H9 (cell line): ENCODE data around the gene ITGA4. TPM values are rescaled to one million over a fixed set of nuclear protein-coding genes. Genes with fewer than 3 reads are reported as not detected.

ENCODE experiments used
- DNase-seq: peaks from one replicate; pipeline ENCODE4 v3.0.0-alpha.2; 2017
- H2AFZ ChIP-seq: one replicate; pipeline ENCODE4 v1.6.1; 2013; ENCODE audit warnings: mild to moderate bottlenecking, low read length, control low read depth, moderate library complexity
- H2AK5ac ChIP-seq: 2 replicates; pipeline ENCODE4 v1.6.1; 2013; ENCODE audit warnings: low read length, control low read depth, mixed read lengths; ENCODE audit not compliant: insufficient read length
- H2BK120ac ChIP-seq: one replicate; pipeline ENCODE4 v1.6.1; 2013; ENCODE audit warnings: low read depth, mild to moderate bottlenecking, low read length, control low read depth, inconsistent platforms; ENCODE audit not compliant: poor library complexity, severe bottlenecking
- H2BK12ac ChIP-seq: 2 replicates; pipeline ENCODE4 v1.6.1; 2013; ENCODE audit warnings: low read length, control low read depth, mixed read lengths, low read depth; ENCODE audit not compliant: insufficient read length
- H2BK15ac ChIP-seq: 2 replicates; pipeline ENCODE4 v1.6.1; 2013; ENCODE audit warnings: low read depth, low read length, control low read depth
- H2BK20ac ChIP-seq: one replicate; pipeline ENCODE4 v1.6.1; 2013; ENCODE audit warnings: low read depth, mild to moderate bottlenecking, low read length, control low read depth, inconsistent platforms; ENCODE audit not compliant: poor library complexity, severe bottlenecking
- H2BK5ac ChIP-seq: 2 replicates; pipeline ENCODE4 v1.6.1; 2013; ENCODE audit warnings: low read length, control low read depth, mixed read lengths; ENCODE audit not compliant: insufficient read length
- H3K14ac ChIP-seq: 2 replicates; pipeline ENCODE4 v1.6.1; 2013; ENCODE audit warnings: low read length, control low read depth; ENCODE audit not compliant: insufficient read depth
- H3K18ac ChIP-seq: 2 replicates; pipeline ENCODE4 v1.6.1; 2013; ENCODE audit warnings: low read depth, mild to moderate bottlenecking, mixed read lengths, low read length, control low read depth; ENCODE audit not compliant: insufficient read length
- H3K23ac ChIP-seq: 2 replicates; pipeline ENCODE4 v1.6.1; 2013; ENCODE audit warnings: low read length, control low read depth, mixed read lengths, low read depth; ENCODE audit not compliant: insufficient read length
- H3K23me2 ChIP-seq: 2 replicates; pipeline ENCODE4 v1.6.1; 2013; ENCODE audit warnings: low read depth, mild to moderate bottlenecking, mixed read lengths, low read length, control low read depth; ENCODE audit not compliant: insufficient read length, poor library complexity, severe bottlenecking
- H3K27ac ChIP-seq: 2 replicates; pipeline ENCODE4 v1.5.1; 2013; ENCODE audit warnings: low read length, control low read depth, mixed read lengths, low read depth; ENCODE audit not compliant: insufficient read length
- H3K27me3 ChIP-seq: 2 replicates; pipeline ENCODE4 v1.6.1; 2013; ENCODE audit warnings: low read length, control low read depth, inconsistent platforms; ENCODE audit not compliant: insufficient read depth
- H3K4ac ChIP-seq: 2 replicates; pipeline ENCODE4 v1.6.1; 2013; ENCODE audit warnings: low read depth, mild to moderate bottlenecking, control low read depth, inconsistent platforms, low read length, moderate library complexity
- H3K4me1 ChIP-seq: 2 replicates; pipeline ENCODE4 v1.6.1; 2013; ENCODE audit warnings: low read length, control low read depth, inconsistent platforms; ENCODE audit not compliant: insufficient read depth
- H3K4me2 ChIP-seq: 2 replicates; pipeline ENCODE4 v1.6.1; 2013; ENCODE audit warnings: low read length, control low read depth, mixed read lengths; ENCODE audit not compliant: insufficient read length, insufficient read depth
- H3K56ac ChIP-seq: 2 replicates; pipeline ENCODE4 v1.6.1; 2013; ENCODE audit warnings: low read depth, mild to moderate bottlenecking, mixed read lengths, low read length, control low read depth; ENCODE audit not compliant: insufficient read length
- H3K79me1 ChIP-seq: 2 replicates; pipeline ENCODE4 v1.6.1; 2013; ENCODE audit warnings: low read depth, mild to moderate bottlenecking, moderate library complexity, low read length, control low read depth, inconsistent platforms; ENCODE audit not compliant: insufficient read depth, poor library complexity, severe bottlenecking
- H3K79me2 ChIP-seq: 2 replicates; pipeline ENCODE4 v1.6.1; 2013; ENCODE audit warnings: low read length, control low read depth, inconsistent platforms; ENCODE audit not compliant: insufficient read depth
- H3K9ac ChIP-seq: 2 replicates; pipeline ENCODE4 v1.6.1; 2013; ENCODE audit warnings: low read length, control low read depth, mixed read lengths; ENCODE audit not compliant: insufficient read length; ENCODE audit errors: extremely low read depth
- H3K9me3 ChIP-seq: one replicate; pipeline ENCODE4 v1.6.1; 2013; ENCODE audit warnings: low read depth, low read length, inconsistent platforms; ENCODE audit not compliant: control insufficient read depth
- H3T11ph ChIP-seq: one replicate; pipeline ENCODE4 v1.6.1; 2013; ENCODE audit warnings: mild to moderate bottlenecking, low read length, control low read depth, inconsistent platforms
- H4K20me1 ChIP-seq: one replicate; pipeline ENCODE4 v1.6.1; 2013; ENCODE audit not compliant: control insufficient read depth, insufficient read length, insufficient read depth
- H4K5ac ChIP-seq: 2 replicates; pipeline ENCODE4 v1.6.1; 2013; ENCODE audit warnings: low read depth, mild to moderate bottlenecking, mixed read lengths, low read length, control low read depth; ENCODE audit not compliant: insufficient read length
- H4K8ac ChIP-seq: replicated peaks from 2 replicates; pipeline ENCODE4 v1.6.1; 2013; ENCODE audit warnings: low read length, control low read depth, mixed read lengths, low read depth; ENCODE audit not compliant: insufficient read length
- H4K91ac ChIP-seq: 2 replicates; pipeline ENCODE4 v1.6.1; 2013; ENCODE audit warnings: low read depth, mild to moderate bottlenecking, moderate library complexity, mixed read lengths, low read length, control low read depth; ENCODE audit not compliant: insufficient read length
- H3K27ac Mint-ChIP-seq, 3 experiments: 2 replicates in 2 of 3; 3 replicates in 1 of 3; pipeline ENCODE4 v1.8.0; 2020 to 2021; ENCODE audit warnings: mixed read lengths in 3 of 3, mild to moderate bottlenecking in 1 of 3, moderate library complexity in 1 of 3
- H3K27me3 Mint-ChIP-seq: 2 replicates; pipeline ENCODE4 v1.8.0; 2021; ENCODE audit warnings: low read depth, mild to moderate bottlenecking, moderate library complexity, mixed read lengths
- H3K36me3 Mint-ChIP-seq, 3 experiments: 2 replicates in 2 of 3; 3 replicates in 1 of 3; pipeline ENCODE4 v1.8.0; 2020 to 2021; ENCODE audit warnings: low read depth in 3 of 3, mixed read lengths in 3 of 3; ENCODE audit not compliant: insufficient read depth in 1 of 3
- H3K4me1 Mint-ChIP-seq, 2 experiments: 2 replicates each; pipeline ENCODE4 v1.8.0; 2020; ENCODE audit warnings: mixed read lengths in 2 of 2
- H3K4me3 Mint-ChIP-seq, 2 experiments: 2 replicates in 1 of 2; 3 replicates in 1 of 2; pipeline ENCODE4 v1.8.0; 2020 to 2021; ENCODE audit warnings: mild to moderate bottlenecking in 2 of 2, mixed read lengths in 2 of 2, moderate library complexity in 1 of 2
- H3K9me3 Mint-ChIP-seq, 2 experiments: 2 replicates in 1 of 2; 3 replicates in 1 of 2; pipeline ENCODE4 v1.8.0; 2020; ENCODE audit warnings: mild to moderate bottlenecking in 2 of 2, mixed read lengths in 2 of 2, moderate library complexity in 1 of 2
- WGBS: extraction: QIAGEN DNeasy Blood & Tissue Kit; methylation state at CpG from one replicate; pipeline ENCODE4 v1.1.7; 2013; ENCODE audit warnings: missing lambda C conversion rate, low lambda C conversion rate, mixed read lengths; ENCODE audit not compliant: insufficient read length; ENCODE audit errors: extremely low coverage; 5-methylcytosine and 5-hydroxymethylcytosine counted together
- total RNA-seq: library from RNA; stranded (reverse); gene quantifications from 2 replicates; pipeline ENCODE4 v1.2.1, GENCODE V29; 2021
- TF ChIP-seq, protein P1 (sequence below): fragments of 200-600 bp; sonication (generic); conservative IDR thresholded peaks from 3 replicates; pipeline ENCODE4 v1.8.0; 2021; ENCODE audit warnings: antibody characterized with exemption, mild to moderate bottlenecking

ITGA4 gene
- total RNA-seq, 1 experiment from 2014 or later: 1.3 TPM

DNA sequence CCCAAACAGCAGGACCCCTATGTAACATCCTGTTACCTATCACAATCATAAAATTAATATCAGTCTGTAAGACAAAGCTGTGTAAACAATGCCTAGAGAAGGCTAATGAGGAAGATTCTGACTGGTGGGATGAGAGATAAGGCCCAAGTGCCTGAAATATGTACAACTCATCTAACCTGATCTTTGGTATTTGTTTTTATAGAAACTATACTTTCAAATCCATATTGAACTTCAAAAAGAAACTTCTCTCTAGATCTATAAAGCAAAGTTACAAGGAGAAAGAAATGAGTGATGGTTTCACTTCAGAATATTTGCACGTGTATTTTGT is 36.1 kb upstream of the ITGA4 start:
- H3K56ac ChIP-seq: no peak overlapping the region
- no peak overlapping the region for H3K14ac ChIP-seq
- H2BK120ac ChIP-seq: no peak overlapping the region
- H4K91ac ChIP-seq: no peak overlapping the region
- H3K4ac ChIP-seq: no peak overlapping the region
- H4K5ac ChIP-seq: no peak overlapping the region
- H2BK20ac ChIP-seq: no peak overlapping the region
- no CpG with 5 or more reads among the region's 1 CpG for WGBS
- TF ChIP-seq, protein P1, sequence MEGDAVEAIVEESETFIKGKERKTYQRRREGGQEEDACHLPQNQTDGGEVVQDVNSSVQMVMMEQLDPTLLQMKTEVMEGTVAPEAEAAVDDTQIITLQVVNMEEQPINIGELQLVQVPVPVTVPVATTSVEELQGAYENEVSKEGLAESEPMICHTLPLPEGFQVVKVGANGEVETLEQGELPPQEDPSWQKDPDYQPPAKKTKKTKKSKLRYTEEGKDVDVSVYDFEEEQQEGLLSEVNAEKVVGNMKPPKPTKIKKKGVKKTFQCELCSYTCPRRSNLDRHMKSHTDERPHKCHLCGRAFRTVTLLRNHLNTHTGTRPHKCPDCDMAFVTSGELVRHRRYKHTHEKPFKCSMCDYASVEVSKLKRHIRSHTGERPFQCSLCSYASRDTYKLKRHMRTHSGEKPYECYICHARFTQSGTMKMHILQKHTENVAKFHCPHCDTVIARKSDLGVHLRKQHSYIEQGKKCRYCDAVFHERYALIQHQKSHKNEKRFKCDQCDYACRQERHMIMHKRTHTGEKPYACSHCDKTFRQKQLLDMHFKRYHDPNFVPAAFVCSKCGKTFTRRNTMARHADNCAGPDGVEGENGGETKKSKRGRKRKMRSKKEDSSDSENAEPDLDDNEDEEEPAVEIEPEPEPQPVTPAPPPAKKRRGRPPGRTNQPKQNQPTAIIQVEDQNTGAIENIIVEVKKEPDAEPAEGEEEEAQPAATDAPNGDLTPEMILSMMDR: no peak
- H3K23me2 ChIP-seq: no peaks in the 10 kb centered on the region
- no peak overlapping the region for H3K4me3 Mint-ChIP-seq
- H3K27ac Mint-ChIP-seq: no peak overlapping the region
- H3K9ac ChIP-seq: no peak overlapping the region
- no peak overlapping the region for H3K18ac ChIP-seq
- DNase-seq: no peak
- no peaks in the 10 kb centered on the region for H3K27me3 Mint-ChIP-seq
- H3K27me3 ChIP-seq: no peaks in the 10 kb centered on the region
- no peak overlapping the region for H2BK5ac ChIP-seq
- H3K4me1 ChIP-seq: no peaks in the 10 kb centered on the region
- H3K4me2 ChIP-seq: no peak overlapping the region
- 0 out of 5 replicates have a peak, but pooled peaks cover 0 to 3% of the 10 kb centered on the region in 2 experiments for H3K9me3 Mint-ChIP-seq
- H2AK5ac ChIP-seq: no peak overlapping the region
- H3K27ac ChIP-seq: no peak overlapping the region
- no peaks in the 10 kb centered on the region for H4K20me1 ChIP-seq
- no peaks in the 10 kb centered on the region for H3K79me1 ChIP-seq
- H3K23ac ChIP-seq: no peak overlapping the region
- no peaks in the 10 kb centered on the region for H3K79me2 ChIP-seq
- no peak overlapping the region for H2BK12ac ChIP-seq
- no peaks in the 10 kb centered on the region for H3K9me3 ChIP-seq
- H2BK15ac ChIP-seq: no peak overlapping the region
- peaks cover 6 to 14% of the 10 kb centered on the region in 2 experiments for H3K4me1 Mint-ChIP-seq
- no peak overlapping the region for H2AFZ ChIP-seq
- no peak overlapping the region for H3T11ph ChIP-seq
- no peaks in the 10 kb centered on the region for H3K36me3 Mint-ChIP-seq
- no peak overlapping the region for H4K8ac ChIP-seq
